Measurements from ENCODE around the gene SELPLG. TPM values are rescaled to one million over a fixed set of nuclear protein-coding genes. Genes with fewer than 3 reads are reported as not detected.
"Not testable (repeated sequence)": the region's sequence is repeated elsewhere in the genome, so short reads cannot be mapped to it uniquely, and the experiment has no call there.

SELPLG gene
- total RNA-seq, 3 donors from 2014 or later (not counting 1 experiment from before 2014, with no cell fraction given): 179 to 201 (median 201) TPM

- Mint-ChIP-seq H3K27me3 (ENCODE audit: low read depth in 2 of 2) (peaks cover 0 to 15% of the 10 kb centered on the region in 2 donors), H3K4me1 (peaks cover 5 to 16% of the 10 kb centered on the region in 2 donors), H3K36me3 (no peaks in the 10 kb centered on the region), H3K9me3 (peaks cover 8 to 11% of the 10 kb centered on the region in 2 donors), H3K4me3 (no peak overlapping the region), H3K27ac (no peak overlapping the region)
- peaks cover 8% of the 10 kb centered on the region for H3K4me1 ChIP-seq (ENCODE audit: control insufficient read depth, insufficient read depth, low read length)
- H3K27me3 ChIP-seq (ENCODE audit: control insufficient read depth, insufficient read depth, low read length): no peaks in the 10 kb centered on the region
- peaks cover 7% of the 10 kb centered on the region for H3K9me3 ChIP-seq (ENCODE audit: control insufficient read depth, insufficient read depth, low read length)
- peak in 1 of 2 donors; percentile 38 for DNase-seq
- intact Hi-C loops (cut with micrococcal nuclease): no loop called here
- no peak for ATAC-seq
- no peaks in the 10 kb centered on the region for H3K36me3 ChIP-seq (ENCODE audit: control insufficient read depth, insufficient read depth, low read length)
- no peak for TF ChIP-seq CTCF (IDR thresholded peaks at IDR 0.05)
- H3K4me3 ChIP-seq (ENCODE audit: low read length): no peak overlapping the region
- 83% methylated on average over 9 of the region's 9 CpGs for WGBS (ENCODE audit: insufficient coverage)
- H3K27ac ChIP-seq (ENCODE audit: low read length): no peak overlapping the region
These were observed 58.3 kb downstream of the SELPLG start for GRCh38 chr12:108575199-108575912.

- H3K4me3 ChIP-seq (ENCODE audit: low read length); H3K36me3 Mint-ChIP-seq; H3K27me3 ChIP-seq (ENCODE audit: control insufficient read depth, insufficient read depth, low read length); H3K36me3 ChIP-seq (ENCODE audit: control insufficient read depth, insufficient read depth, low read length); H3K4me1 ChIP-seq (ENCODE audit: control insufficient read depth, insufficient read depth, low read length); DNase-seq; H3K27ac ChIP-seq (ENCODE audit: low read length); intact Hi-C loops (cut with micrococcal nuclease); H3K9me3 ChIP-seq (ENCODE audit: control insufficient read depth, insufficient read depth, low read length); H3K27ac Mint-ChIP-seq; ATAC-seq; H3K4me3 Mint-ChIP-seq: not testable (repeated sequence)
- Mint-ChIP-seq H3K4me1 (peaks cover 2 to 12% of the 10 kb centered on the region in 2 donors), H3K27me3 (ENCODE audit: low read depth in 2 of 2) (peaks cover 0 to 15% of the 10 kb centered on the region in 2 donors), H3K9me3 (peaks cover 8 to 11% of the 10 kb centered on the region in 2 donors)
- WGBS (ENCODE audit: insufficient coverage): 100% methylated on average over 1 of the region's 1 CpG
These were observed 59.4 kb downstream of the SELPLG start for GRCh38 chr12:108574276-108574675.

GRCh38 chr12:108573317-108573716 lies 60.4 kb downstream of the SELPLG start:
- Histone ChIP-seq H3K36me3 (ENCODE audit: control insufficient read depth, insufficient read depth, low read length) (peaks cover 12% of the 10 kb centered on the region), H3K27me3 (ENCODE audit: control insufficient read depth, insufficient read depth, low read length) (no peaks in the 10 kb centered on the region), H3K4me1 (ENCODE audit: control insufficient read depth, insufficient read depth, low read length) (peaks cover 4% of the 10 kb centered on the region), H3K9me3 (ENCODE audit: control insufficient read depth, insufficient read depth, low read length) (no peaks in the 10 kb centered on the region), H3K27ac (ENCODE audit: low read length) (no peak overlapping the region), H3K4me3 (ENCODE audit: low read length) (no peak overlapping the region)
- no peak for DNase-seq
- H3K27ac Mint-ChIP-seq: no peak overlapping the region
- peaks cover 0 to 3% of the 10 kb centered on the region in 2 donors for H3K4me1 Mint-ChIP-seq
- no CpG with 5 or more reads among the region's 2 CpGs for WGBS (ENCODE audit: insufficient coverage)
- intact Hi-C loops (cut with micrococcal nuclease): no loop called here
- H3K36me3 Mint-ChIP-seq: peaks cover 11% of the 10 kb centered on the region
- peaks cover 0 to 2% of the 10 kb centered on the region in 2 donors for H3K9me3 Mint-ChIP-seq
- no peak for ATAC-seq
- H3K4me3 Mint-ChIP-seq: no peak overlapping the region
- no peak for TF ChIP-seq CTCF (IDR thresholded peaks at IDR 0.05)
- H3K27me3 Mint-ChIP-seq (ENCODE audit: low read depth in 2 of 2): peaks cover 0 to 15% of the 10 kb centered on the region in 2 donors

- Histone ChIP-seq H3K36me3 (ENCODE audit: control insufficient read depth, insufficient read depth, low read length) (peaks cover 22% of the 10 kb centered on the region), H3K27ac (ENCODE audit: low read length) (no peak overlapping the region), H3K27me3 (ENCODE audit: control insufficient read depth, insufficient read depth, low read length) (no peaks in the 10 kb centered on the region), H3K4me3 (ENCODE audit: low read length) (no peak overlapping the region), H3K4me1 (ENCODE audit: control insufficient read depth, insufficient read depth, low read length) (peaks cover 4% of the 10 kb centered on the region), H3K9me3 (ENCODE audit: control insufficient read depth, insufficient read depth, low read length) (no peaks in the 10 kb centered on the region)
- TF ChIP-seq CTCF (IDR thresholded peaks at IDR 0.05): no peak
- ATAC-seq (peak in 1 of 3 donors; percentile 18), DNase-seq (peak in 1 of 2 donors; percentile 23)
- intact Hi-C loops (cut with micrococcal nuclease): no loop called here
- peaks cover 0 to 15% of the 10 kb centered on the region in 2 donors for H3K27me3 Mint-ChIP-seq (ENCODE audit: low read depth in 2 of 2)
- WGBS (ENCODE audit: insufficient coverage): 75% methylated on average over 8 of the region's 8 CpGs
- no peaks in the 10 kb centered on the region for H3K9me3 Mint-ChIP-seq
- H3K4me1 Mint-ChIP-seq: no peaks in the 10 kb centered on the region
- no peak overlapping the region for H3K4me3 Mint-ChIP-seq
- peaks cover 22% of the 10 kb centered on the region for H3K36me3 Mint-ChIP-seq
- no peak overlapping the region for H3K27ac Mint-ChIP-seq
These were observed 61.4 kb downstream of the SELPLG start for GRCh38 chr12:108572166-108572790.
